ENCODE results near the gene WDR73.
"Not testable (repeated sequence)": the region's sequence is repeated elsewhere in the genome, so short reads cannot be mapped to it uniquely, and the experiment has no call there.

The WDR73 gene

DNA sequence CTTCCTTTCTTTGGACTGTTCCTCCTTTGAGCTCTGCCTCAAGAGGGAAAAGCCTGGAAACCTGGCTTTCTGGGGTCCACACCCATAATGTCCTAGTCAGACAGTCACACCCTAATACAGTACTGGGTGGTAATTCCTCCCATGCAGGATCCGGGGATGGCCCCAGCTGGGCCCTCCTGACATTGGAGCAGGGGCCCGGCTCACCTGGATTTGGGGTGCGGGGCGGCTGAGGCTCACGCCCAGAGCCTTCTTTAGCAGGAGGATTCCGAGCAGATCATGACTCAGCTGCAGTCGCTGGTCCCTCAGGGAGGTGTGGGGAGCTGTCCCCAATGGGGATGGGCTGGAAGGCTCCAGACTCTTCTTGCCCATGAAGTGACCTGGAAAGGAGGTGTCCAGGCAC, 2.9 kb upstream of the WDR73 start:
- no peak for DNase-seq

DNA sequence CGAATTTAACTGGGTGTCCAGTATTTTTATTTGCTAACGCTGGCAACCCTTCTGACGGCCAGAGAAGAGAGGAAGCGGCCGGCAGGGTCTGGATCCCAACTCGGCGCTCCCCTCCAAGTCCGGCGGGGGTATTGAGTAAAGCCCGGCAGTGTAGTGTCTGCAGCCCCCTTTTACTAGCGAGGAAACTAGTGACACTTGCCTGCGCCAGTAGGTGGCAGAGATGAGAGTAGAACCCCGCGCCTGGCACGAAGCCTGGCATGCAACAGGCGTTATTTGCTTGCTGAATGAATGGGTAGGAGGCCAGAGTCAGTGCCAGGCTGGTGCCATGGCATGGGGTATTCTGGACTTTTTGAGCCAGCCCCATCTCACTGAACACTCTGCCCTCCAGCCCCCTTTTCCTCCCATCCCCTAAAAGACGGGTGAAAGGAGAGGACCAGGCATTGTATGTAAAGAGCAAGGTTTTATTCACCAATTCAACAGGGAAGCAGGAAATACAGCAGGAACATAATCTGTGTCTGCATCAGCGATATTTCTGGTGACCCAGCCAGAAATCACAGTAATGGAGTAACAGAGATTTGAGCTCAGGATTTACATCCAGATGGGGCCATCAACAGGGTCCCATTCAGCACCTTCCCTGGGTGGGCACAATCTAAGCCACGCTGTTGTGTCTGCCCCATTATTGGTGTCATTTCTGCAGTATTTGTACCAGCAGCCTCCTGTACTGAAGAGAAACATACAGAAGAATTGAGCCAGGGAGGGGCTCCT, 788 bp upstream of the WDR73 start:
- peak; percentile 80 for DNase-seq

GRCh38 chr15:84653584-84653909, 536 bp downstream of the WDR73 start:
- no peak for DNase-seq

DNA sequence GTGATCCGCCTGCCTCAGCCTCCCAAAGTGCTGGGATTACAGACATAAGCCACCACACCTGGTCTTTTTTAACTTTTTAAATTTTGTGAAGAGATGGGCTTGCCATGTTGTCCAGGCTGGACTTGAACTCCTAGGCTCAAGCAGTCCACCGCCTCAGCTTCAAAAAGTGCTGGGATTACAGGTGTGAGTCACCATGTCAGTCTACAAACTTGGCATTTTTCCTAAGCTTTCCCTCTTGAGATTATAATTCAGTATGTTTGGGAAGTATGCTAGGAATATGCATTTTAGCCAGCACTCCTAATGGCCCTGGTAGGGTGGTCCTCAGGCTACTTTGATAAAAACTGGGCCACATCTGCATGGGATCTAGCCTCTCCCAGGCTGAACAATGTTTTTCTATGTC, 4.4 kb downstream of the WDR73 start:
- DNase-seq, result no peak

GRCh38 chr15:84648539-84648938, 5.5 kb downstream of the WDR73 start:
- DNase-seq, result no peak

DNA sequence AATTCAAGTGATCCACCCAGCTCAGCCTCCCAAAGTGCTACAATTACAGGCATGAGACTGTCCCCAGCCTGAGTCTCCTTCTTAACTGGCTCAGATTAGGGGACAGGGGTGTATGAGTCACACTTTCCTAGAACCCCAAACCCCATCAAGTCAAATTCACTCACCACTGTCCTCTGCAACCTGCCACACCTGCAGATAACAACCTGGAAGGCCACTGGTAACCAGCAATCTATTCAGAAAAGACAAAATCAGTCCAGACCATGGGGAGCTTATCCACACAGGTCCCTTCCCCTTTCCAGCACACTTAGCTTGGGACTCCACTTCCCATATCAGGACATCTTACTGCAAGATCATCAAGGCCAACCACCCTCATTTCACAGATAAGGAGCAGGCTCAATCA, 6.4 kb downstream of the WDR73 start:
- no peak for DNase-seq

DNA sequence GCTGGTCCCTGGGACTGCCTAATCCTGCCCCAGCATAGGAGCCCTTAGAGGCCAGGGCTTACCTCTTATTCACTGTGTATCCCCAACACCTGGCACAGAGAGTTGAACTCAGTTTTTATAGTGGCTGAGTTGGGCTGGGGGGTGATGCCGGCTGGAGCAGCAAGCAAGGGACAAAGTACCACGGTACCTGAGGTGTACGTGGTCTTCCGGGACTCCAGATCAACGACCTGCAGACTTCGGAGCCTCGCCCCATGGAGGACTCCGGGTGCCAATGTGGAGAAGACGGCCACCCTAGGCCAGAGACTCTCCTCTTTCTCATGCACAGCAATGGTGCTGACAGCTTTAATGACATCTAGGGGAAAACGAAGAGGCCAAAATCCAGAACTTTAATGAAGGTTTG, 8.1 kb downstream of the WDR73 start:
- no peak for DNase-seq

DNA sequence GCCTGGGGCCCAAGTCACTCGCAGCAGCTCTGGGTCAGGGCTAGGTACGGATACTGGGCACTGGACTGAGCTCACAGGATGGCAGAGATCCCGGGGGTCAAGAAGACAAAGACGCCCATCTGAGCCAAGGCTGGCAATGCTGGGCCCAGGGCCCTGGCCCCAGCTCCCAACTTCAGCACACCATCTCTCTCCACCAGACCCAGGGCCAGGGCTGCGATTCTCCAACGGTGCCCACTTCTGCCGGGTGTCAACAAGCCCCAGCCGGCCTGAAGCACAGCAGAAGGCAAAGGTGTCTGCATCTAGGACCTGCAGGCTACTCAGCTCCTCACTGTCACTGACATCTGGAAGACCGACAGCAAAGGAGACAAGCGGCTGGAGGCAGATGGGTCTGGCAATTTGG, 8.6 kb downstream of the WDR73 start:
- no peak for DNase-seq

DNA sequence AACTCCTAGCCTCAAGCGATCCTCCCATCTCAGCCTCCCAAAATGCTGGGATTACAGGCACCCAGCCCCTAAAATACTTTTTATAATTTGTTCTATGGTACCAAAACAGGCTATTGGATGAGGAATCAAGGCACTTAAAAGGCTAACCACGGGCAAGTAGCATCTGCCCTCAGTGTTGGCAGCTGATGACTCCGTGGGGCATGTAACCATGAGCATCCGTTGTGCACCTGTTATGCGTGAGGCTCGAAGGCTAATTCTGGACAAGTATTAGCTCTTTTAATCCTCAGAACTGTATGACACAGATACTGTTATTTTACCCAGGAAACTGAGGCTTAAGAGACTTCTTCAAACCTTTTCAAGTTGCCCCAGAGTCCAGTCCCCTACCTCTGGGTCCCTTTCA, 10.2 kb downstream of the WDR73 start:
- no peak for DNase-seq

DNA sequence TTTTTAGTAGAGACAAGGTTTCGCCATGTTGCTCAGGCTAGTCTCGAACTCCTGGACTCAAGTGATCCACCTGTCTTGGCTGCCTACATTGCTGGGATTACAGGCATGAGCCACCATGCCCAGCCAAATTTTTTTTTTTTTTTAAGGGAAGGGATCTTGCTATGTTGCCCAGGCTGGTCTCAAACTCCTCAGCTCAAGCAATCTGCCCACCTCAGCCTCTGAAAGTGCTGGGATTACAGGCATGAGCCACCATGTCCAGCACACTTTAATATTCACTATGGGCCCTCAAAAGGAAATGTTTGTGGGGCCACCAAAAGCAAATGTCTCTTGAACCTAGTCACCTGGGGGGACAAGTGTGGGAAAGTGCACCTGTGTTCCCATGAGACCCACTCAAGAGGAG, 11.4 kb downstream of the WDR73 start:
- not testable (repeated sequence) for DNase-seq

DNA sequence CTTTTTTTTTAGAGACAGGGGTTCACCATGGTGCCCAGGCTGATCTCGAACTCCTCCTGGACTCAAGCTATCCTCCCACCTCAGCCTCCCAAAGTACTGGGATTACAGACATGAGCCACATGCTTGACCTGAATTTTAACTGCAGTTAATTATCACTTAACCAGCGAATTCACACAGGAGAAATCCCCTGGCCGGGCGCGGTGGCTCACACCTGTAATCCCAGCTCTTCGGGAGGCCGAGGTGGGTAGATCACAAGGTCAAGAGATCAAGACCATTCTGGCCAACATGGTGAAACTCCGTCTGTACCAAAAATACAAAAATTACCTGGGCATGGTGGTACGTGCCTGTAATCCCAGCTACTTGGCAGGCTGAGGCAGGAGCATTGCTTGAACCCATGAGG, 12.2 kb downstream of the WDR73 start:
- not testable (repeated sequence) for DNase-seq

GRCh38 chr15:84638103-84638502, 16.0 kb downstream of the WDR73 start:
- no peak for DNase-seq

DNA sequence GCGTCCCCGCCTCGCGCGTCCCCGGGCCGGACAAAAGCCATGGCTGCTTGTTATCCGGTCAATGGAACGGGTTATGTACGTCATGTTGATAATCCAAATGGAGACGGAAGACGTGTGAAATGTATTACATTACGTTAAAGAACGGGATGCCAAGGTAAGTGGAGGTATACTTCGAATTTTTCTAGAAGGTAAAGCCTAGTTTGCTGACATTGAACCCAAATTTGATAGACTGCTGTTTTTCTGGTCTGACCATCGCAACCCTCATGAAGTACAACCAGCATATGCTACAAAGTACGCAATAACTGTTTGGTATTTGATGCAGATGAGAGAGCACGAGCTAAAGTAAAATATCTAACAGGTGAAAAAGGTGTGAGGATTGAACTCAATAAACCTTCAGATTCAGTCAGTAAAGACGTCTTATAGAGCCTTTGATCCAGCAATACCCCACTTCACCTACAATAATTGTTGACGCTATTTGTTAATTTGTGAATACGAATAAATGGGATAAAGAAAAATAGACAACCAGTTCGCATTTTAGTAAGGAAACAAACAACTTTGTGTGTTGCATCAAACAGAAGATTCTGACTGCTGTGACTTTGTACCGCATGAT, 19.8 kb downstream of the WDR73 start:
- DNase-seq, result no peak

- DNase-seq, result peak; percentile 73
Measured at GRCh38 chr15:84633311-84634227, 20.5 kb downstream of the WDR73 start.

DNA sequence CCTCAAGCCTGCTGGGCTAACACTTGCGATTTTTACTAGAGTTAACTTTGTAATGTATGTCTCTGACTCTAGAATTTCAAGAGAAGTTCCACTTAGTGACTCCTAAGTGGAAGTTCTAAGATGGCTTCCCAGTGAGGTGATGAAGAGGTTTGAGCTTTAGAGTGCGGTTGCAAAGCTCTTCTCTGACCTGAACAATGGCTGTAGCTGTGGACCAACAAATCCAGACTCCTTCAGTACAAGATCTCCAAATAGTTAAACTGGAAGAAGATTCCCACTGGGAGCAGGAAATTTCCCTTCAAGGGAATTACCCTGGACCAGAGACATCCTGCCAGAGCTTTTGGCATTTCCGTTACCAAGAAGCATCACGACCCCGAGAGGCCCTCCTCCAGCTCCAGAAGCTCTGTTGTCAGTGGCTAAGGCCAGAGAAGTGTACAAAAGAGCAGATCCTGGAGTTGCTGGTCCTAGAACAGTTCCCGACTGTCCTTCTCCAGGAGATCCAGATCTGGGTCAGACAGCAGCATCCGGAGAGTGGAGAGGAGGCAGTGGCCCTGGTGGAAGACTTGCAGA, 22.3 kb downstream of the WDR73 start:
- no peak for DNase-seq

- no peak for DNase-seq
Measured at GRCh38 chr15:84629033-84629432, 25.1 kb downstream of the WDR73 start.

DNA sequence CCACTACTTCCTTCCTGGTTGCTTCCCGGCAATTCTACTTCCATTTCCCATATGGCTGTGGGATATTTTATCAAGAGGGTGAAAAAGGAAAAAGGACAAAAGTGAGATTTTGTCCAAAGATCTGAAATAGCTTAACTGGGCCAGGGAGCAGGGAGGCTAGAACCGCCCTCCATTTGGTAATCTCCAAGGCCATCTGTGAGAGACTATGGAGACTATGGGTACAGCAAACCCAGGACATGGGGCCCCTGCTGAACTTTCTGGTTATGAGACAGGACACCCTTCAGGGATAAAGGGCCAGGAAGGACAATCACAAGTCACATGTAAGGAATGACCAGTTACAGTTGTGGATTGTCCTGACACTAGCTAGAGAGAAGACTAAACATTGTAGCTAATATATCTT, 29.0 kb downstream of the WDR73 start:
- DNase-seq, result no peak

- DNase-seq, result no peak
Measured at GRCh38 chr15:84624359-84624758, 29.7 kb downstream of the WDR73 start.

- no peak for DNase-seq
Measured at GRCh38 chr15:84621358-84621979, 32.6 kb downstream of the WDR73 start.

- no peak for DNase-seq
Measured at GRCh38 chr15:84620626-84621025, 33.5 kb downstream of the WDR73 start.

DNA sequence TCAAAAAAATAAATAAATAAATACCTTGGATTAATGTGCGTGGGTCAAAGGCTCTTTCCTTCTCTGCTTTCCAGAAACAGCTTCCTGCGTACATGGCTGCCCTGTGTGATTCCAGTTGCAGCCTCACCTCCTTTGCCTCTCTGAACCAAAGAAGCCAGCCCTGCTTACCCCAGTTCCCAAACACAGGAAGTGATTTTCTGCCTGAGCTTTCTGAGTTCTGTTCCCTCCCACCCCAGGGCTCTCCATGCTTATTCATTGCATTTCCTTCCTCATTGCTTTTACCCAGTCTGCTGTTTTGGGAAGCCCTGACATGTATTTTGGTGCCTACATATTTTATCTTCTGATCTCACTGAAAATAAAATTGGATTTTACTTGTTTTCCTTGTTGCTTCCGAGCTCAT, 37.8 kb downstream of the WDR73 start:
- DNase-seq, result no peak

DNA sequence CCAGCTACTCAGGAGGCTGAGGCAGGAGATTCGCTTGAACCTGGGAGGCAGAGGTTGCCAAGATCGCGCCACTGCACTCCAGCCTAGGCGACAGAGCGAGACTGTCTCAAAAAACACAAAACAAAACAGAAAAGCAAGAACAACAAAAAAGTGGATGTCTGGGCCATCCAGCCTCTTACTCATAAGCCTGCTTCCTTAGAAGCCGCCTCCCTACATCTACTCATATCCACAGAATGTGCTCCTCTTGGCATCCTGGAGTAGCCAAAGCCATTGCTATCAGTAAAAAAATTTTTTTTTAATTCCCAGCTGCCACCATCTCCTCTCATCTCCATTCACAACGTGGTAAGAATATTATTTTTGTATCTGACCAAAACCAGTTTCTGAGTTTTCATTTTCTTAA, 42.5 kb downstream of the WDR73 start:
- no peak for DNase-seq

Measured in stimulated activated CD4-positive, alpha-beta T cell treated with anti-CD3 and anti-CD28 coated beads, Interleukin-4, amount 100 ng/mL, for 24 hours (primary cell).